Subcutaneous abdominal adipose tissue (tissue), 5 donors: ENCODE data around the gene ABCD4.

Experiments
- H3K27ac ChIP-seq: one replicate; pipeline ENCODE4 v1.7.0; 2013; ENCODE audit warnings: low read depth, mild to moderate bottlenecking, inconsistent platforms, low read length, moderate library complexity
- H3K27me3 ChIP-seq, 5 donors: one replicate each; pipeline ENCODE4 v1.7.0; 2013; ENCODE audit warnings: low read length in 5 of 5, inconsistent platforms in 1 of 5; ENCODE audit not compliant: control insufficient read depth in 5 of 5, insufficient read depth in 4 of 5
- H3K36me3 ChIP-seq, 5 donors: one replicate each; pipeline ENCODE4 v1.7.0; 2013; ENCODE audit warnings: low read length in 5 of 5; ENCODE audit not compliant: control insufficient read depth in 5 of 5, insufficient read depth in 5 of 5
- H3K4me1 ChIP-seq, 5 donors: one replicate each; pipeline ENCODE4 v1.7.0; 2013; ENCODE audit warnings: low read length in 5 of 5, mild to moderate bottlenecking in 3 of 5, moderate library complexity in 1 of 5; ENCODE audit not compliant: control insufficient read depth in 5 of 5, insufficient read depth in 5 of 5
- H3K4me3 ChIP-seq, 5 donors: one replicate each; pipeline ENCODE4 v1.7.0; 2013; ENCODE audit warnings: low read length in 5 of 5, low read depth in 1 of 5
- H3K9ac ChIP-seq, 5 donors: one replicate each; pipeline ENCODE4 v1.7.0; 2013; ENCODE audit warnings: low read length in 5 of 5, mild to moderate bottlenecking in 4 of 5, moderate library complexity in 3 of 5
- H3K9me3 ChIP-seq, 5 donors: one replicate each; pipeline ENCODE4 v1.7.0; 2013; ENCODE audit warnings: low read length in 5 of 5; ENCODE audit not compliant: control insufficient read depth in 5 of 5
- donor health status: healthy.
- donor health status: healthy.
- donor health status: healthy.
- donor health status: healthy.
- donor health status: healthy.

The ABCD4 gene

DNA sequence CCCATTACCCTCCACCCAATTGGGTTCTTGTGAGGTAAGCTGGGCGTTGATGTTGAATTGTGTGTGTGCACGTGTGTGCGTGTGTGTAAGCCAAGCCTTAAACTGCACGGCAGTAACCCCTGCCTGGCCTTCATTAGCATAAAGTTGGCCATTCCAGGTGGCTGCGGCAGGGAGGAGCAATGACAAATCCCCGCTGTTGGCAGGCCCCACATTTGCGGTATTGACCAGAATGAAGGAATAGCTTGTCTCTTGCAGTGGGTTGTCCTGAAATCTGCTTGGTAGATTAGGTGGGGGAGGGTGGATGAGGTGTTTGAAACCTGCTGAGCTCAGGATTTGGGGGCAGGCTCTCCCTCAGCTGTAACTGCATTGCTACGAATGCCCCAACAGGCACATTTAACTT, 56.2 kb downstream of the ABCD4 start:
- H3K27ac ChIP-seq = no peak overlapping the region
- H3K4me3 ChIP-seq = no peak overlapping the region
- H3K9me3 ChIP-seq = no peaks in the 10 kb centered on the region
- peaks cover 0 to 16% (median 6%) of the 10 kb centered on the region in 5 donors for H3K4me1 ChIP-seq
- peaks cover 37 to 61% (median 46%) of the 10 kb centered on the region in 5 donors for H3K27me3 ChIP-seq
- H3K9ac ChIP-seq = no peak overlapping the region
- H3K36me3 ChIP-seq = no peaks in the 10 kb centered on the region

DNA sequence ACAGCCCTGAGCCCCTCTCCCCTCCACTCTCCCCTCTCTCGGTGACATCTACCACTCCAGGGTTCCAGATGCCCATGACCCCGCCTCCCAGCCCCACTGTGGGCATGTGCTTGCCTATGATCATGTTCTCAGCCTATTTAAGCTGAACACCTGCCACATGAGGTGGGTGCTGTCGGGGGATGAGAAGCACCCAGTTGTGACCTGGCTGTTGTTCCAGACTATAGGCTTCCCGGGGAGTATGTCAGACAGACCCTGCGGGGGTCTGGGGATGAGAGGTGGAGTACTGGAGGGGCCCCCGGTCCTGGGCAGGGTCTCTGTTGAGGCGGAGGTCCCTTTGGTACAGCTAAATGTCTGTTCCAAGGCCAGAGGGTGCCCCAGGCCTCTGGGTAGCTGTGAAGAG, 57.4 kb downstream of the ABCD4 start:
- Histone ChIP-seq H3K4me3 (no peak overlapping the region), H3K27me3 (peaks cover 43 to 73% (median 58%) of the 10 kb centered on the region in 5 donors), H3K4me1 (peaks cover 0 to 27% (median 16%) of the 10 kb centered on the region in 5 donors), H3K9me3 (no peaks in the 10 kb centered on the region), H3K9ac (no peak overlapping the region), H3K36me3 (no peaks in the 10 kb centered on the region), H3K27ac (no peak overlapping the region)

DNA sequence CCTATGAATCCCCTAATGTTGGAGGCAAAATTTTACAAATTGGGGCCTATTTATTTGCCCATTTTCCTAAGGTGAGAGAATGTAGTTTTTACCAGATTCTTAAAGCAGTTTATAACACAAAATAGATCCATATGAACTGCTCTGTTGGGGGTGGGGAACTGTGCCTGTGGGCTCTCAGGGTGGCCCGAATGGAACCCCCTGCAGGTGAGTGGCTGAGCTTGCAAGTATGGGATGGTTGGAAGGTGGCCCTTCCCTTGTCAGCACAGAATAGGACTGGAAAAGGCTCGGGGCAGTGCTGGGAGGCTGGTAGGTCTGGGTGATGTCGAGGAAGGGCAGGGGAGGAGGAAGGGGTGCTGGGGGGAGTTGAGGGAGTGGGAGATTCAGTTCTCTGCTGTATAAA, 58.6 kb downstream of the ABCD4 start:
- H3K36me3 ChIP-seq = no peaks in the 10 kb centered on the region

DNA sequence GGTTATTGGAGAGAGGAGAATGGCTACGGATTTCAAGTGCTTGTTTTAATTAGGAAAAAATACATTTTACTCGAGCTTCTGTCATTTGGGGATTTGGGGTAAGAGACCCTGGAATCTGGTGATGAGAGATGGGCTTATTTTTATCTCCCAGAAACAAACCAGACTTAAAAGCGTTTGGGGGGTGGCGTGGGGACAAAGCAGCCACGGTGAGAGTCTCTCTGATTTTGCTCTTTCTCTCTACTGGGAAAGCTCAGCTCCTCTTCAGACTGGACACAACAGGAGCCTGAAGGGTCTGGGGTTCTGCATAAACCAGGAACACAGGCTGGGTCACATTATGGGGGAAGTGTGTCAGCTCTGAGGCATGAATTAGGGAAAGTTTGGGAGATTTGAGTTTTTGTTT, 59.7 kb downstream of the ABCD4 start:
- Histone ChIP-seq H3K4me3 (no peak overlapping the region), H3K27ac (no peak overlapping the region), H3K4me1 (peaks cover 0 to 30% (median 25%) of the 10 kb centered on the region in 5 donors), H3K27me3 (peaks cover 62 to 93% (median 80%) of the 10 kb centered on the region in 5 donors), H3K9ac (no peak overlapping the region), H3K36me3 (no peaks in the 10 kb centered on the region), H3K9me3 (no peaks in the 10 kb centered on the region)

More for the DNA sequence above, 58.6 kb downstream of the ABCD4 start:
- no peak overlapping the region for H3K9ac ChIP-seq
- peaks cover 0 to 34% (median 25%) of the 10 kb centered on the region in 5 donors for H3K4me1 ChIP-seq
- no peaks in the 10 kb centered on the region for H3K9me3 ChIP-seq
- no peak overlapping the region for H3K27ac ChIP-seq
- no peak overlapping the region for H3K4me3 ChIP-seq
- peaks cover 52 to 82% (median 70%) of the 10 kb centered on the region in 5 donors for H3K27me3 ChIP-seq

DNA sequence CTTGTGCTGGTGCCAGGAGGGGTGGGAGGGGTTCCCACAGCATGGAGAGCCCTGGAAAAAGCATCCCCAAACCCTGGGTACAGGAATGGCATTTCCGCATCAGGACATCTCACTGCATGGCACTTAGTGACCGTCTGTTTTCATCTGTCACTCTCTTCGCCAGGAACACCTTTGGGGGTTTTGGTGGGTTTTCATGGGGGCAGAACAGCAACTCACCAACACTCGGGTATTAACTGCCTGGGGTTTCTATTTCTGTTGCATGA, 60.0 kb downstream of the ABCD4 start:
- Histone ChIP-seq H3K4me1 (peaks cover 0 to 30% (median 25%) of the 10 kb centered on the region in 5 donors), H3K9ac (no peak overlapping the region), H3K36me3 (no peaks in the 10 kb centered on the region), H3K27ac (no peak overlapping the region), H3K4me3 (no peak overlapping the region), H3K27me3 (peaks cover 65 to 93% (median 84%) of the 10 kb centered on the region in 5 donors), H3K9me3 (no peaks in the 10 kb centered on the region)

DNA sequence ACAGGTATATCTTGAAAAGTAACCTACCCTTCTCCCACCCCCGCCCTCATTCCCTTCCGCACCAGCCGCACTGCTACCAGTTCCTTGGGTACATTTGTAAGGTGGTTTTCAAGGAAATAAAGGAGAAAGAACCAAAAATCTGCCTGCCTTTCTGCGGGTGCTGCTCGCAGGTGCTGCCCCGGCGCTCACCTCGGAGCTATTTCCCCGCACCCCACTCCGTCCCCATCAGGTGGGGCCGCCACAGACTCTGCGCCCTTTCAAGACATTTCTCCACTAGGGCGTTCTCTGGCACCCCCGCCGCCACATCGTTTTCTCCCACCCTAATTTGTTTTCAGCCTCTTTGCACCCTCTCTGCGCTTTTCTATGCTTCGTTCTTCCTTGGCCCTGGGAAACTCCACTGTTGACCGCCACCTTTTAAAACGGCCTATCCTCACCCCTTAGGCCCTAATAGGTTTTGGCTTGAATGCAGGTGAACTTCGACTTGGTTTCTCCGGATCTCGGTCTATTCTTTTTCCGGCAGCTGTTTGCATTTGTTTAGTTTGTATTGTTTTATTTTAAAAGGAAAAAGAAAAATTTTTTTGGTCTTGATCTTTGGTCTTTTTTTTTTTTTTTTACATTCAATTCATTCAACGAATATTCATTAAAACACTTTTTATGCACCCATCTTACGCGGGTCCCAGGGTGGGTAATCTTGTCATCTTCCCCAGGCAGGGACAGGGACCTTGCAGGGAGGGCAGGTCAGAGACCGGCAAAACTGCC, 60.5 kb downstream of the ABCD4 start:
- no peak overlapping the region for H3K27ac ChIP-seq
- H3K9me3 ChIP-seq = no peaks in the 10 kb centered on the region
- H3K4me3 ChIP-seq = no peak overlapping the region
- no peaks in the 10 kb centered on the region for H3K36me3 ChIP-seq
- H3K4me1 ChIP-seq = peaks cover 0 to 30% (median 25%) of the 10 kb centered on the region in 5 donors
- H3K9ac ChIP-seq = no peak overlapping the region
- peaks cover 65 to 91% (median 85%) of the 10 kb centered on the region in 5 donors for H3K27me3 ChIP-seq

DNA sequence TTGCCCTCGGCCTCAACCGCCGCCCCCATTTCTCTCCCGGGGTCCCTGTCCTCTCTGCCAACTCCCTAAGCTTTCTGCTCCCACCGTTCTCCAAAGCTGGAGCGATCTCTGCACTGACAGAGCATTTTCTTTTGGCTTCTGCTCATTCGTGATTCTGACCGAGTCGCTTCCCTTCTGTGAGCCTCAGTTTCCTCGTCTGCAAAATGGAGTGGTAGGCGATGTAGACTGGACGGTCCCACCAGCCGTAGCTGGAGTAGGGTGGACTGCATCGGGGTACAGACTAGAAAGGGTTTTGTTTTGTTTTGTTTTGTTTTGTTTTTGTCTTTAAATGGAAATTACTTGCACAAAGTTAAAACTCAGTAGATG, 61.1 kb downstream of the ABCD4 start:
- H3K9me3 ChIP-seq = no peaks in the 10 kb centered on the region
- H3K9ac ChIP-seq = no peak overlapping the region
- H3K27me3 ChIP-seq = peaks cover 63 to 87% (median 79%) of the 10 kb centered on the region in 5 donors
- no peaks in the 10 kb centered on the region for H3K36me3 ChIP-seq
- H3K4me1 ChIP-seq = peaks cover 0 to 30% (median 25%) of the 10 kb centered on the region in 5 donors
- peak overlapping the region in 2 of 5 donors; percentile 50 to 55 for H3K4me3 ChIP-seq
- no peak overlapping the region for H3K27ac ChIP-seq

DNA sequence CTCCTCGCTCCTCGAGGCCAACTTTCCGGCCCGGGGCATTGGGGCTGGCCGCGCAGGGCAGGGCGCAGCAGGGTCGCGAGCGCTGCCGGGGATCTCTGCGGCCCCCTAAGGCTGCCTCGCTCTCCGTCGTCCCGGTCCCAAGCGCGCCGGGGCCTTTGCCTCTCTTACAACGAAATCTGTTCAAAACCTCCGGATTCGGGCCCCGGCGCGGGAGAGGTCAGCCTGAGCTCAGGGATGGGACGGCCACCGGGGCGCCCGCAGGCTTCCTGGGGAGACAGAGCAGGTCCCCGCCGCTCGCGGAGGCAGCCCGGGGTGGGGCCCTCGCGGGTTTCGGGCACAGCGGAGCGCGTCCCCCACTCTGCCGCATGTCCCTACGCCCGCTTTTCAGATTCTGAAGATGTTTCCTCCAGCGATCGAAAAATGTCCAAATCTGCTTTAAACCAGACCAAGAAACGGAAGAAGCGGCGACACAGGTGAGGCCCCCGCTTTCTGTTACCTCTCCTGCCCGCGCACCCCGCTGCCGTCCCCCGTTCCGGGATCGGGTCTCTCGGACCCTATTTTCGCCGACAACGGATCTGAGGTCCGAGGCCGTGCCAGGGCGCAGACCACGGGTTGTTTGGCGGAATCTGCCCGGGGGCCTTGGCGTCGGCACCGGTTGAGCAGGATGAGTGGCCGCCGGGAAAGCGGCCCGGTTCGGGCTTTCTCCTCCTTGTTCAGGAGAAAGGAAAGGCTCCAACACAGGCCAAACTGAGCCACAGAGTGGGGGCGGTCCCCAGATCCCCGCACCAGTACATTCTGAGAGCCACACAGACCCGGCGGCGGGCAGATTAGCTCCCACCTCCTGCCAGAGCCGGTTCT, 61.7 kb downstream of the ABCD4 start:
- Histone ChIP-seq H3K9ac (peak overlapping the region in 2 of 5 donors; percentile 39 to 41), H3K27me3 (peaks cover 60 to 81% (median 74%) of the 10 kb centered on the region in 5 donors), H3K4me3 (peak overlapping the region in 4 of 5 donors; percentile 44 to 57 (median 52)), H3K27ac (no peak overlapping the region), H3K36me3 (no peaks in the 10 kb centered on the region), H3K9me3 (no peaks in the 10 kb centered on the region), H3K4me1 (peaks cover 0 to 30% (median 25%) of the 10 kb centered on the region in 5 donors)

DNA sequence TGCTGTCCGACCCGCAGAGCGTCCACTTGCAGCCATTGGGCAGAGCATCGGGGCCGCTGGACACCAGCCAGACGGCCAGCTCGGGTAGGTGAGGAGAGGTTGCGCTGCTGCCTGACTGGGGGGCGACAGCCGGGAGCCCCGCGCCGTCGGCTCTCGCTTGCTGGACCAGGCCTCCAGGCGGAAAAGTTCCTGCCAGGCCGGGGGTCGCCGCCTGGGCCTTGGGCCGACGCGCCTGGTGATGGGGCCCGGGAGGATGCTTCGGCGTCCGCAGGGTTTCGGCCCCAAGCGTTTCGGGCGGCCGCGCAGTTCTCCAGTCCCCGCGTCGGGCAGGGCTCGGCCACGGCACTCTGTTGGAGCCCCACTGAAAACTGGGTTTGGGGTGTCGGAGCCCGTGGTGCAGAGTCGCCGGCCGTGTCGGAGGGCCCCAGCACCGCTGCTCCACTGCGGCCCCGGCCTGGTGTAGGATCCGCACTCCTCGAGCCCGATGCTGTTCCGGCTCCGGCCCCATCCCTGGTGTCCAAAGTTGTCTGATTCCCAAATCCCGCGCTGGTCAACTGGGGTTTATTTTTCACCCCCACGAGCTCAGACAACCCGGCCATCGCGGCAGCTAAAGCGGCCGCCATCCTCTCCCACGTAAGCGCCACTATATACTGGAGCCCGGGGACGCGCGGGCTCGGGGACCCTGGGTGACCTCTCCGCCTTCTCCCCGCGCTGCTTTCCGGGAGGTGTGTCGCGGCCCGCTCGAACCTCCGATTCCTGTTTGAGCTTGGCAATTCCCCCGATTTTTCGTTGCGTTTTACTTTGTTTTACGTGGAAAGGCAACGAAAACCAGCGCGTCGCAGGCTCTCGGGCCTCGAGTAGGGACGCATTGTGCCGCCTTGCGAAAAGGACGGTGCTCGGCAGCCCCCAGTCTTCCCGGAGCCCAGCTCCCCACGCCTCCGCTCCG, 62.6 kb downstream of the ABCD4 start:
- peaks cover 56 to 72% (median 67%) of the 10 kb centered on the region in 5 donors for H3K27me3 ChIP-seq
- H3K4me3 ChIP-seq = peak overlapping the region in 4 of 5 donors; percentile 44 to 57 (median 52)

More for the DNA sequence above, 62.6 kb downstream of the ABCD4 start:
- Histone ChIP-seq H3K27ac (no peak overlapping the region), H3K4me1 (peaks cover 0 to 30% (median 25%) of the 10 kb centered on the region in 5 donors), H3K9ac (peak overlapping the region in 2 of 5 donors; percentile 39 to 41), H3K9me3 (no peaks in the 10 kb centered on the region), H3K36me3 (no peaks in the 10 kb centered on the region)
